ENCODE data around the gene SUDS3. TPM values are rescaled to one million over a fixed set of nuclear protein-coding genes. Genes with fewer than 3 reads are reported as not detected.

The SUDS3 gene
- total and polyA plus RNA-seq, 10 of the 15 experiments (the other 5 are each of a cell fraction or from before 2014, with no cell fraction given), result 5.2 to 42.8 (median 21.7) TPM

DNA sequence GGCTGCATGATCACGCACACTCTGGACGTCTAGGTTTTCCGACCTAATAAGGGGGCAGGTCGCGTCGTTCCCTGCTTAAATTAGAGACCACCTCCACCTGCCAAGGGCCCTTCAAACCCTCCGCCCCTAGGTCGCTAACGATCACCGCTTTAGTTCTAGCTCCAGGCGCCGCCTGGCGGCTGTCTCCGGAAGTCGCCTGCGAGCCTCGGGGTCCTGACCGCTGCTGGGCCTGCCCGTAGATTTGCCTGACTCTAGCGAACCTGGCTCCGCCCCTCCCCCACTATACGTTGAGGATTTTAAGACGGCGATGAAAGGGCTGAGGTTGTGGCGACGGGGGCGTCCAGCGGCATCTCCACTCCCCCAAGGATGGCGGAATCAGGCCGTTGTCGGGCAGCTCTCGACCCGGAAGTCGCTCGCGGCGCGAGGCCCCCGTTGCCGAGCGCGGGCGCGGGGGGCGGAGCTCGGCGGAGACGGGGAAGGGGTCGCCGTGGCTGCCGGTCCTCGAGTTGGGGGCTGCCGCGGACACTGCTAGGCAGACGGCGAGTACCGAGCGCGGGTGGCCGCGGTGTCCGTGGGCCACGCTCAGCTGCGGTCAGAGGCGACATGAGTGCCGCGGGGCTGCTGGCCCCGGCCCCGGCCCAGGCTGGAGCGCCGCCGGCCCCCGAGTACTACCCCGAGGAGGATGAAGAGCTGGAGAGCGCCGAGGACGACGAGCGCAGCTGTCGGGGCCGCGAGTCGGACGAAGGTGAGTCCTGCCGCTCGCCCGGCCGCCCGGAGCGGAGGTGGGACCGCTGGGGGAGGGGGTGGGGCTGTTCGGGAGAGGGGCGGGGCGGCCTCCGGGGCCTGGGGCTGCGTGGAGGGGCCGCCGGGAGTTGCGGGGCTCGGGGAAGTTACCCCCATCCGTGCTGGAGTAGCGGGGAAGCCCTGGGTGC, at the start of gene SUDS3 (continued):
- TF ChIP-seq ZNF592 (IDR thresholded peaks at IDR 0.05) (peak; percentile 97), KAT2A (conservative IDR thresholded peaks at IDR 0.05; ENCODE audit: control insufficient read depth, low read depth, low read length) (no peak), ZNF274 (IDR thresholded peaks at IDR 0.05; ENCODE audit: insufficient read depth, insufficient read length) (no peak), MTA2 (IDR thresholded peaks at IDR 0.05; ENCODE audit: low read depth) (no peak), ATF3 (IDR thresholded peaks at IDR 0.05; ENCODE audit: borderline replicate concordance, extremely low read depth, low read depth, low read length) (no peak), NFIC (IDR thresholded peaks at IDR 0.05; ENCODE audit: low read depth, low read length) (no peak; the same call in 1 of the 2 replicates), ATF7 (IDR thresholded peaks at IDR 0.05; ENCODE audit: low read depth) (0 out of 2 replicates have a peak, but pooled peaks have one; percentile 40), EZH2 (IDR thresholded peaks at IDR 0.05; ENCODE audit: borderline replicate concordance, control insufficient read depth, low read depth, low read length) (no peak), SIX5 (IDR thresholded peaks at IDR 0.05; ENCODE audit: low read depth, low read length, severe bottlenecking) (peak; percentile 41), SMAD5 (IDR thresholded peaks at IDR 0.05; ENCODE audit: low read depth) (no peak), RB1 (IDR thresholded peaks at IDR 0.05; ENCODE audit: borderline replicate concordance) (peak; percentile 99), CREM (IDR thresholded peaks at IDR 0.05; ENCODE audit: low read depth) (peak; percentile 68), RUNX3 (IDR thresholded peaks at IDR 0.05; ENCODE audit: low read length) (peak; percentile 88), TCF7 (IDR thresholded peaks at IDR 0.05; ENCODE audit: borderline replicate concordance) (no peak), ZBED1 (IDR thresholded peaks at IDR 0.05; ENCODE audit: borderline replicate concordance) (no peak), HCFC1 (IDR thresholded peaks at IDR 0.05; ENCODE audit: low read length) (peak; percentile 74), SMAD1 (IDR thresholded peaks at IDR 0.05; ENCODE audit: low read depth, partially characterized antibody) (no peak), JUNB (IDR thresholded peaks at IDR 0.05) (no peak), POLR2AphosphoS2 (IDR thresholded peaks at IDR 0.05; ENCODE audit: low read depth, low read length) (no peak), RAD51 (IDR thresholded peaks at IDR 0.05) (no peak), PAX8 (IDR thresholded peaks at IDR 0.05) (no peak), EGR1 (IDR thresholded peaks at IDR 0.05; ENCODE audit: borderline replicate concordance in 1 of 2, low read depth in 2 of 2, low read length in 2 of 2) (no peak)
- TF ChIP-seq, protein P1, sequence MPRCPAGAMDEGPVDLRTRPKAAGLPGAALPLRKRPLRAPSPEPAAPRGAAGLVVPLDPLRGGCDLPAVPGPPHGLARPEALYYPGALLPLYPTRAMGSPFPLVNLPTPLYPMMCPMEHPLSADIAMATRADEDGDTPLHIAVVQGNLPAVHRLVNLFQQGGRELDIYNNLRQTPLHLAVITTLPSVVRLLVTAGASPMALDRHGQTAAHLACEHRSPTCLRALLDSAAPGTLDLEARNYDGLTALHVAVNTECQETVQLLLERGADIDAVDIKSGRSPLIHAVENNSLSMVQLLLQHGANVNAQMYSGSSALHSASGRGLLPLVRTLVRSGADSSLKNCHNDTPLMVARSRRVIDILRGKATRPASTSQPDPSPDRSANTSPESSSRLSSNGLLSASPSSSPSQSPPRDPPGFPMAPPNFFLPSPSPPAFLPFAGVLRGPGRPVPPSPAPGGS (IDR thresholded peaks at IDR 0.05; ENCODE audit: borderline replicate concordance, insufficient read depth, low read depth, low read length, poor library complexity, severe bottlenecking), result no peak
- TF ChIP-seq, protein P2, sequence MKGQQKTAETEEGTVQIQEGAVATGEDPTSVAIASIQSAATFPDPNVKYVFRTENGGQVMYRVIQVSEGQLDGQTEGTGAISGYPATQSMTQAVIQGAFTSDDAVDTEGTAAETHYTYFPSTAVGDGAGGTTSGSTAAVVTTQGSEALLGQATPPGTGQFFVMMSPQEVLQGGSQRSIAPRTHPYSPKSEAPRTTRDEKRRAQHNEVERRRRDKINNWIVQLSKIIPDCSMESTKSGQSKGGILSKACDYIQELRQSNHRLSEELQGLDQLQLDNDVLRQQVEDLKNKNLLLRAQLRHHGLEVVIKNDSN (IDR thresholded peaks at IDR 0.05; ENCODE audit: borderline replicate concordance, extremely low read length, insufficient read depth, low read depth, low read length), result no peak
